Stimulated activated effector memory CD8-positive, alpha-beta T cell treated with anti-CD3 and anti-CD28 coated beads, Interleukin-12 subunit alpha, Interleukin-12 subunit beta, amount 100 ng/mL, for 72 hours (primary cell): Measurements from ENCODE around the gene MAML2.

Experiments used
- ATAC-seq: fragments of 150-1000 bp; cut with Tn5 transposase; 2 replicates; pipeline ENCODE4 v1.10.0; 2021
- DNase-seq, 2 donors: peaks; one replicate each; pipeline ENCODE4 v3.0.0; 2021 to 2022; ENCODE audit warnings: low spot score in 2 of 2
- H3K27ac Mint-ChIP-seq: one replicate; pipeline ENCODE4 v1.8.0; 2022; ENCODE audit warnings: mild to moderate bottlenecking, mixed read lengths
- H3K36me3 Mint-ChIP-seq: one replicate; pipeline ENCODE4 v1.8.0; 2022; ENCODE audit warnings: mild to moderate bottlenecking, mixed read lengths
- H3K4me1 Mint-ChIP-seq: one replicate; pipeline ENCODE4 v1.8.0; 2022; ENCODE audit warnings: mixed read lengths
- H3K4me3 Mint-ChIP-seq: one replicate; pipeline ENCODE4 v1.8.0; 2022; ENCODE audit warnings: mild to moderate bottlenecking, mixed read lengths
- H3K9me3 Mint-ChIP-seq: one replicate; pipeline ENCODE4 v1.8.0; 2022; ENCODE audit warnings: mixed read lengths

The MAML2 gene

DNA sequence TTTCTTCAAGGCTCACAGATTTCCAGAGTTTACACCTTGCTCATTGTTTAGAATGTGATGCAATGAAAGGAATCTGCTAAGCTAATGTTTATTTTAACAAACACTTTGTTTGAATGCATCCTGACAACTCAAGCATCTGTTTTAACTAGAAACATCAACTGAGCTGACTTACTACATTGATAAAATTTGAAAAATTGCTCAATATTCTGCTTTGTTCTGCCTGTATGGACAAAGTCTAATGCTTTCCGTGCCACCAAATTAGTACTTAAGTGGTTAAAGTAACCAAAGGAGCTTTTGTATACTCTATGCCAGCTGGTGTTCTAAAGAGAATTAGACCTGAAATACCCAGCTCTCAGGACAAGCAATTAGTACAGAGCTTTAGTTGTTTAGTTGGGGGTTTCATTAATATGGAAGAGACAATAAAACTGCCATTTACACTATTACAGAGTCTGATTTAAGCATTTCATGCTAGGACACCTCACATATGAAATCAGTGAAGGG lies 105.2 kb downstream of the MAML2 start:
- DNase-seq (no peak), ATAC-seq (no peak)
- peaks cover 7% of the 10 kb centered on the region for H3K36me3 Mint-ChIP-seq
- H3K4me3 Mint-ChIP-seq, result no peak overlapping the region
- no peak overlapping the region for H3K27ac Mint-ChIP-seq
- H3K4me1 Mint-ChIP-seq, result peaks cover 31% of the 10 kb centered on the region
- H3K9me3 Mint-ChIP-seq, result no peaks in the 10 kb centered on the region

DNA sequence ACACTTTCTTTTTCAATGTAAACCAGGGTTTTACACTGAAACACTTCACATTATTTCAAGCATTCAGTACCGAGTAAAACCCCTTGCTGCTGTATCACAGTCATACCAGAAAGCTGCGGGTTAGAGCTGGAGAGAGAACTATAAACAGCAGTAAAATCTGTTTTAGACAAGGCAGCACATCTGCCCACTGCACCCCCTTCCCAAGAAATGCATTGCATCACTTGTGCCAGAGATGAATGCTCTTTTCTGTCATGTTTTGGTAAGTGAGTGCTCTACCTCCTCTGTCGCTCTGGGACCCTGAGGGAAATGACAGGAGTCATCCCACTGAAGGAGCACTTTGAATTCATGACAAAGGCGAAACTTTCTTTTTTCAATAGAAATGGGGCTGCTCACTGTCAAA lies 107.2 kb downstream of the MAML2 start:
- DNase-seq, result peak; percentile 30 to 83
- peak overlapping the region; percentile 91 for H3K27ac Mint-ChIP-seq
- peaks cover 24% of the 10 kb centered on the region for H3K4me1 Mint-ChIP-seq
- ATAC-seq, result peak; percentile 99
- H3K36me3 Mint-ChIP-seq, result peaks cover 7% of the 10 kb centered on the region
- no peaks in the 10 kb centered on the region for H3K9me3 Mint-ChIP-seq
- H3K4me3 Mint-ChIP-seq, result peak overlapping the region; percentile 63

- Mint-ChIP-seq H3K4me1 (peaks cover 24% of the 10 kb centered on the region), H3K27ac (peak overlapping the region; percentile 91)
- no peak for ATAC-seq
Measured at GRCh38 chr11:96234866-96235441, 108.0 kb downstream of the MAML2 start.

GRCh38 chr11:96232132-96232531 lies 110.9 kb downstream of the MAML2 start:
- no peaks in the 10 kb centered on the region for H3K9me3 Mint-ChIP-seq
- ATAC-seq (no peak), DNase-seq (no peak)
- no peak overlapping the region for H3K4me3 Mint-ChIP-seq
- H3K4me1 Mint-ChIP-seq, result peaks cover 43% of the 10 kb centered on the region
- no peak overlapping the region for H3K27ac Mint-ChIP-seq
- H3K36me3 Mint-ChIP-seq, result peaks cover 7% of the 10 kb centered on the region

More at GRCh38 chr11:96234866-96235441, 108.0 kb downstream of the MAML2 start:
- H3K9me3 Mint-ChIP-seq, result no peaks in the 10 kb centered on the region
- peak in 1 of 2 donors; percentile 51 for DNase-seq
- H3K36me3 Mint-ChIP-seq, result peaks cover 7% of the 10 kb centered on the region
- peak overlapping the region; percentile 63 for H3K4me3 Mint-ChIP-seq

GRCh38 chr11:96230686-96231085 lies 112.3 kb downstream of the MAML2 start:
- peaks cover 4% of the 10 kb centered on the region for H3K36me3 Mint-ChIP-seq
- ATAC-seq (no peak), DNase-seq (no peak)
- H3K9me3 Mint-ChIP-seq, result no peaks in the 10 kb centered on the region
- no peak overlapping the region for H3K4me3 Mint-ChIP-seq
- H3K4me1 Mint-ChIP-seq, result peaks cover 43% of the 10 kb centered on the region
- no peak overlapping the region for H3K27ac Mint-ChIP-seq

GRCh38 chr11:96229354-96229977 lies 113.5 kb downstream of the MAML2 start:
- peak; percentile 91 for ATAC-seq
- peaks cover 39% of the 10 kb centered on the region for H3K4me1 Mint-ChIP-seq
- no peaks in the 10 kb centered on the region for H3K9me3 Mint-ChIP-seq
- no peaks in the 10 kb centered on the region for H3K36me3 Mint-ChIP-seq
- H3K4me3 Mint-ChIP-seq, result peak overlapping the region; percentile 7
- H3K27ac Mint-ChIP-seq, result peak overlapping the region; percentile 8
- no peak for DNase-seq

- ATAC-seq (no peak), DNase-seq (no peak)
- Mint-ChIP-seq H3K9me3 (no peaks in the 10 kb centered on the region), H3K4me3 (no peak overlapping the region), H3K4me1 (peaks cover 39% of the 10 kb centered on the region), H3K36me3 (no peaks in the 10 kb centered on the region), H3K27ac (peak overlapping the region; percentile 8)
Measured at GRCh38 chr11:96228910-96229309, 114.1 kb downstream of the MAML2 start.

DNA sequence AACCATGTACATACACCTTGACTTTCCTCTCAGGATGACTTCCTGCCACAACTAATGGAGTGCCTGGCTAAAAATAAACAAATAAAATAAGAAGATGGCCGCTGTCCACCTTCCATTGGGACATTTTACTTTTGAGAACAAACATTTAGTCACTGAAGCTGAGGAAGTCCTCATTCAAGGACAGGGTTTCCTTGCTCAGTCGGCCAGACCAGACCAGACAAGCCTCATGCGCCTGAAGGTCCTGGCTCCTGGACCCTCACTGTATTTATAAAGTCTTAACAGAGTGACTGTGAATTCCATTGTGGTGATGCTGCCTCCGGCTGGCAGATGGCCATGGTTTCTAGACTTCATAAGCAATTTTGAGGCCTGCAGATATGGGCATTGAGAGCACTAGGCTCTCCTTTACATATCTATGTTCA lies 114.5 kb downstream of the MAML2 start:
- peaks cover 3% of the 10 kb centered on the region for H3K36me3 Mint-ChIP-seq
- H3K4me1 Mint-ChIP-seq, result peaks cover 38% of the 10 kb centered on the region
- H3K9me3 Mint-ChIP-seq, result no peaks in the 10 kb centered on the region
- DNase-seq, result no peak
- H3K4me3 Mint-ChIP-seq, result no peak overlapping the region
- no peak overlapping the region for H3K27ac Mint-ChIP-seq
- ATAC-seq, result no peak

GRCh38 chr11:96227244-96227643 lies 115.8 kb downstream of the MAML2 start:
- ATAC-seq, result no peak
- H3K4me1 Mint-ChIP-seq, result peaks cover 41% of the 10 kb centered on the region
- H3K27ac Mint-ChIP-seq, result no peak overlapping the region
- H3K4me3 Mint-ChIP-seq, result no peak overlapping the region
- peaks cover 4% of the 10 kb centered on the region for H3K36me3 Mint-ChIP-seq
- no peak for DNase-seq
- no peaks in the 10 kb centered on the region for H3K9me3 Mint-ChIP-seq

DNA sequence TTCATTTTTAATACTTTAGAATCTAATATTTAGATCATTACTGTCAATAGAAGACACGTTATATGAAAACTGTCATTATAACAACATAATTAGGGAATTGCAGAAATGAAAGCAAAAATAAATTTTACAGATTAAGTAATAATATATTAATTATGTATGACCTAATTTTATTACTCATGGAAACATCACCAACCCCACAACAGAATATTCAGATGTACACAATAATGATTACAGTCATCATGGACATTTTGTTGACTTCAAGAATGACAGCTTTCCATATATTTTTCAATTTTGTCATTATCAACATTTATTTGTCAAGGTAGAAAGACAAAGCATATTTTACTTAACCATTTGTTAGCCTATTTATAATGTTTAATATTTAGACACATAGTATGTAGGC lies 119.9 kb downstream of the MAML2 start:
- Mint-ChIP-seq H3K4me3 (no peak overlapping the region), H3K4me1 (peaks cover 44% of the 10 kb centered on the region), H3K27ac (no peak overlapping the region), H3K9me3 (no peaks in the 10 kb centered on the region), H3K36me3 (peaks cover 4% of the 10 kb centered on the region)
- DNase-seq (no peak), ATAC-seq (no peak)

DNA sequence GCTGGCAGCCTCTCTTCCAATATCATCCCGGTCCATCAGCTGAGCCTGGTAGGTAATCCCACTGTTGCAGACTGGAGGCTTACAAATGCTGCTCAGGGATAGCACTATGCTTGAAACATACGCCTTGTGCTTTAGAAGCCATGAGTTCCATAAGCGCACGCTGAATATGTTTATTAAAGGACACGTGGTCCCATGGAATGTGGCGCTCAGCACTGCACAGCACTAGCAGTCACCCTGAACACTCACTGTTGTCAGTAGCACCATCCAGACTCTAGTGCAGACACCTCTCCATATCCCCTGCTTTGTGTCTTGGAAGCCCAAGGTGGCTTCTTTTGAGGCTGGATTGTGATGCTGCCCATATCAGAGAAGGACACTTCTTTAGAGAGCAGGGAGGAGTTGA lies 120.9 kb downstream of the MAML2 start:
- Mint-ChIP-seq H3K27ac (peak overlapping the region; percentile 59), H3K4me3 (peak overlapping the region; percentile 18), H3K4me1 (peaks cover 47% of the 10 kb centered on the region), H3K36me3 (peaks cover 4% of the 10 kb centered on the region), H3K9me3 (no peaks in the 10 kb centered on the region)
- DNase-seq (no peak), ATAC-seq (no peak)

DNA sequence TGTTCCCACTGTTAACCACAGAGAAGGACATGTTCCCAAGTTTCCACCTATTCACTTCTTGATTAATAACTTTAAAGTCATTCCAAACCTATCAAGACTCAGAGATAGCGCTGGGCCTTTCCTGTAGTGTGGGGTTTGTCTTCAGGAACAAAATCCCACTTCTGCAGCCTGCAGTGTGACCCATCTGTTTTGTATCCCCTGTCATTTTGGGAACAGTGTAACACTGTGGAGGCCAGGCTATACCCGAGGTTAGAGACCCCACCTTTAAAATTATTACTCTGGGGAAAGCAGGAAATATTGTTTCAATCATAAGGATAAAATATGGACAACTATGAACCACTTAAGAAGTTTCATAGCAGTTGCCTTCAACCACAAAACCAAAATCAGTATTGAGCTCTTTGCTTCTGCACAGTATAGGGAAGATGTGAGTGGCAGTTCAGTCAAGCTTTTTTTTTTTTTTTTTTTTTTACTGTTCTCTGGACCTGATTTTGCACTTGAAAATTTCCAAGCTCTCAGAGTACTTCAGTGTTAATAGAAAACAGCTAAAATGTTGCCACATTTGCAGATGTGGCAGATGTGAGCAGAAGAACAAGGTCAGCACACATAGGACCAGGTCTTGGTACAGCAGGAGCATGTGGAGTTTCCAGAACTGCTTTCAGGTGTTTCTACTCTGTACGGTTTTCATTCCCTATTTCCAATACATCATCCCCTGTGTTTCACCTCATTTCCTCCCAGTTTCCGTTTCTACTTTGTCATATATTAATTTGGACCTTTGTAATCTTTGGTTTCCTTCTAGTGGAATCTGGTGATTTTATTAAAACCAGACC lies 121.5 kb downstream of the MAML2 start:
- peak overlapping the region; percentile 18 for H3K4me3 Mint-ChIP-seq
- H3K27ac Mint-ChIP-seq, result no peak overlapping the region
- no peaks in the 10 kb centered on the region for H3K9me3 Mint-ChIP-seq
- DNase-seq (no peak), ATAC-seq (peak; percentile 65)
- peaks cover 4% of the 10 kb centered on the region for H3K36me3 Mint-ChIP-seq
- H3K4me1 Mint-ChIP-seq, result peaks cover 53% of the 10 kb centered on the region

- DNase-seq (no peak), ATAC-seq (no peak)
- Mint-ChIP-seq H3K4me3 (no peak overlapping the region), H3K36me3 (peaks cover 4% of the 10 kb centered on the region), H3K4me1 (peaks cover 64% of the 10 kb centered on the region), H3K9me3 (no peaks in the 10 kb centered on the region), H3K27ac (no peak overlapping the region)
Measured at GRCh38 chr11:96219981-96220623, 122.9 kb downstream of the MAML2 start.

DNA sequence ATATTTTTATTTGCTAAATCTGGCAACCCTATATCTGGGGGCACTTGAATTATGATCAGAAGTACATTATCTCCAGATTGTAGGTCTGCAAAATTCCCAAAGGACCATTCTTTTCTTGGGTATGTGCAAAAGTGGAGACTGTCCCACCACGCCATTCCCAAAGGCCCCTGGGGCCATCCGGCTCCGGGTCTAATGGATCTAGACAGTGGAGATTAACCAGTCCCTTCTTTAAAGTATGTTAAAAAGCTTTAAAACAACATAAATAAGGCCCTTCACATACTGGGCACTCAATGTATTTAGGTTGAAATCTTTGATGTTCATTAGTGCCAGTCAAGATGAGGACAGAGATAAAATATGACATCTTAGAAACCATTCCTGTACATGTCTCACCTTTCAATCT lies 124.1 kb downstream of the MAML2 start:
- Mint-ChIP-seq H3K4me3 (no peak overlapping the region), H3K27ac (no peak overlapping the region), H3K9me3 (no peaks in the 10 kb centered on the region), H3K4me1 (peaks cover 58% of the 10 kb centered on the region), H3K36me3 (peaks cover 4% of the 10 kb centered on the region)
- ATAC-seq (no peak), DNase-seq (no peak)

DNA sequence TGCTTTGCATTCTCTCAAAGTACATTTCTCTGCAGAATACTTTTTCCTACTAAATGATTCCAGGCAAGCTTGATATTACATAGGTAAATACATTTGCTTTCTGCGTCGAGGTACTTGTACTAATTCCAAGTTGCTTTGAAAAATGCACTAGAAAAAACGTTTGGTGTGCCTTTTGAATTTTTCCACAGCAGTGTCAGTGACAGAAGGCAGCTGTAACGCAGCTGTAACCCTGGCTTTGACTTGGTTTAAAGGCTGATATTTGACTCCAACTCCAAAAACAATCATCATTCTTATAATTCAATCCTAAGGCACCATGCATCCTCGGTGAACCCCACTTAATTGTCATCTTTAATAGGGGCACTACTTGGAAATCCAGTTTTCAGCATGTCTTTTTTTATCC lies 125.0 kb downstream of the MAML2 start:
- Mint-ChIP-seq H3K4me1 (peaks cover 55% of the 10 kb centered on the region), H3K9me3 (no peaks in the 10 kb centered on the region), H3K36me3 (no peaks in the 10 kb centered on the region), H3K27ac (peak overlapping the region; percentile 11), H3K4me3 (no peak overlapping the region)
- ATAC-seq (no peak), DNase-seq (no peak)
